Left forelimb (tissue), 1 donor: ENCODE results near the gene AUTS2.

Source experiments
- DNase-seq: peaks from one replicate; pipeline ENCODE4 v3.0.0-alpha.2; 2018; ENCODE audit warnings: low spot score

The AUTS2 gene

GRCh38 chr7:70188901-70189650 is 590.8 kb downstream of the AUTS2 start:
- no peak for DNase-seq

GRCh38 chr7:70189776-70190175 is 591.5 kb downstream of the AUTS2 start:
- no peak for DNase-seq

DNA sequence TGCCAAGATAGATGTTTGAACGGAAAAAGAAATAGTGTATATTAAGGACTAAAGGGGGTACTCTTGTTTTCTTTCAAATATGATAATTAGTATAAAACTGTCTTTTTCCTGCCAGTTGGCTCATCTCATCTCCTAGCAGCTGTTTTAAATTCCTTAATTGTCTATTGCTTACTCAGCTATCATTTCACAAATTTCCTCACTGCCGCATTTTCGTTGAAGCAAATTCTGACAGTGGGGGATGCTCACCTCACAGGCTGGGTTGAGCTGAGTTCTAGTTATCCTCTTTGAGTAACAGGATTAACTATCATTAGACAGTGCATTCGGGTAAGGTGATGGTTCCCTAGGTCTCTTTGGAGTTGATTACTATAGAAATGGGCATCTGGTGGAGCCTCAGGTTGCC is 592.0 kb downstream of the AUTS2 start:
- no peak for DNase-seq

- DNase-seq = no peak
Measured at GRCh38 chr7:70193514-70193913, 595.2 kb downstream of the AUTS2 start.

- no peak for DNase-seq
Measured at GRCh38 chr7:70208236-70209063, 610.2 kb downstream of the AUTS2 start.

- no peak for DNase-seq
Measured at GRCh38 chr7:70210200-70210935, 612.1 kb downstream of the AUTS2 start.

DNA sequence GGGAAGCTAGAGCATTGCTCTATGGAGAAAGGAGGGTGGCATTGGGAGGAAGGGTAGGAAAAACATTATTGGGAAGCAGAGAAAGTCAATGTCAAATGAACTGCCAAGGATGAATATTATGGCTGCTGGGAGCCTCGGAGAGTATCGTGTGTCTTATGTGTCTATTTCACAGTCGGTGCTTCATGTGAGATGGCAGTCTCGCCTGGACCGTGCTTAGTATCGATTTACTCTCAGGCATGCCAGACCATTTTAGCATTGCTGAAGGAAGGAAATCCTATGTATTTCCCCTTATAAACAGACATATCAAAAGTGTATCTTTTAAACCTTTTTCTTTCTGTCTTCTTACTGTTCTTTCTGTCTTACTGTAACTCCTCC is 612.6 kb downstream of the AUTS2 start:
- no peak for DNase-seq

DNA sequence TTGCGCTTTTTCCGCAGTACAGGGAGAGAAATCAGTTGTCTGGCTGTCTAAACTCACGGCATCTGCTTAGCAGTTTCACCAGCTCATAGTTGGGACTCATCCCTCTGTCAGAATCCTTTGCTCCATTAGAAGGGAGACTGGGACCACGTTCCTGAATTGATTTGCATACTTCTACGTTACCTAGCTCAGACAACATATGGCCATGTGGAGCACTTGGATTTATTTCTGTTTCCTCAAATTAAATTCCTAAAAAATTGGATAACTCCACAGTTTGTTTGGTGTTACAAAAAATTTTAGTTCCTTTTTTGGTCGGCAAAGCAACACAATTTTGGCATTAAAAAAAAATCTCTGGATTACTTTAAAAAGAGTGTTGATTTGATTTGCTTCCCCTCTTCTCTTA is 614.0 kb downstream of the AUTS2 start:
- DNase-seq = no peak

DNA sequence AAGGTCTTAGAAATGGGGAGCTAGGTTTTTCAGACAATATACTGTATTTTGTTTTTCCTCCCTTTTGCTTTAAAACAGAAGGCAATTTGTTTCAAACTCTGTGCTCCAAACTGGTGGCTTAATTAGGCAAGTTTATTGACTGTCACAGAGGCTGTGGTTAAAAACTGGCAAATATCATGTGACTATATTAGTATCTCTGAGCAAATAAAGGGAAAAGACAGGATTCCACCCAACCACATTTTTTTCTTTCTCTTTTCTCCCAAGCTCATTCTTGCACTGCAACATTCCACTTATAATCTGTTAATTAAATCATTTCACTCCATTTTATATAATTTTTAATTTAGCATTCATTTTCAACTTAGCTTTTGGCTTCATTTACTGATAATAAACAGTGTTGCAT is 615.8 kb downstream of the AUTS2 start:
- no peak for DNase-seq

- no peak for DNase-seq
Measured at GRCh38 chr7:70215491-70215890, 617.2 kb downstream of the AUTS2 start.

GRCh38 chr7:70217571-70217970 is 619.3 kb downstream of the AUTS2 start:
- no peak for DNase-seq

DNA sequence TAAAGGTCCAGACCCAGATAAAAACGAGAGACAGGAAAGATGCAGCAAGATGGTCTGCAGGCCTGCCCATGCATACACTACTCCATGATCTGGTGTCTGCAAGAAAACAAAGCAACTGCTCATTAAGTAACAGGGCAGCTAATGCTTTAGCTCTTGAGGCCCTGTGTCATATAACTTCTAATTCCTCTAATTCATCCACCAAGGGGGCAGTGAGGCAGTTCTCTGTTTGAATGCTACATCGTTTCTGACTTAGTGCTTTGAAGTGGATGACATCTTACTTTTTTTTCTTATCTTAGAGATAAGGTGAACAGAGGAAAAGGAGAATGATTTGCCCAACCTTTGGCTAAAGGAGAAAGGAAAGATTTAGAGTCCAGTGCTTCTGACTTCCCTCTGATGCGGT is 619.7 kb downstream of the AUTS2 start:
- DNase-seq = no peak

DNA sequence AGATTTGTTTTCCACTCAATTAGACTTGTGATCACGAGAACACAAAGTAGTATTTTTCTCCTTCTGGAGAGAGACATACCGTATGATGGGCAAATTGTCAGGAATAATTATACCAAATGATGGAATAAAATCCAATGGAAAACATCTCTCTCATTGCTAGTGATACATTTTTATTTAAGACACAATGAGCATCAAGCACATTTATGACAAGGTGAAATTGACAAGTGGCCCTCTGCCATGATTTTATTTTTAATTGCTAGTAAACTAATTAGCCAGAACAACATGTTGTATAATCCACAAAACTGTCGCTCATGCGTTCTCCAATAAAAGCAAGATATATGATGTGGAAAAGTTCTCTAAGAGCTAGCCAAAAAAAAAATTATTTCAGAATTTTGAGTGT is 620.8 kb downstream of the AUTS2 start:
- no peak for DNase-seq

DNA sequence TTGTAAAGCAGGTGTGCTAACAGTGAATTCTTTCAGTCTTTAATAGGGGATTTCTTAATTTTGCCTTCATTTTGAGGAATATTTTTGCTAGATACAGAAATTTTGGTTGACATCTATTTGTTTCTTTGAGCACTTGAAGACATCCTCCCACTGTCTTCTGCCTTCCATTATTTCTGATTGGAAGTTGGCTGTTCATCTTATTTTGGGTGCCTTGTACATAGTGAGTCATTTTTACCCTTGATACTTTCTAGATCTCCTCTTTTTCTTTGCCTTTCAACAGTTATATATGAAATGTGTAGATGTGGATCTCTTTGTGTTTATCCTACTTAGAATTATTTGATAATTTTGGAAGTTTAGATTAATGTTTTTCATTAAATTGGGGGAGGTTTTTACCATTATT is 631.0 kb downstream of the AUTS2 start:
- no peak for DNase-seq

DNA sequence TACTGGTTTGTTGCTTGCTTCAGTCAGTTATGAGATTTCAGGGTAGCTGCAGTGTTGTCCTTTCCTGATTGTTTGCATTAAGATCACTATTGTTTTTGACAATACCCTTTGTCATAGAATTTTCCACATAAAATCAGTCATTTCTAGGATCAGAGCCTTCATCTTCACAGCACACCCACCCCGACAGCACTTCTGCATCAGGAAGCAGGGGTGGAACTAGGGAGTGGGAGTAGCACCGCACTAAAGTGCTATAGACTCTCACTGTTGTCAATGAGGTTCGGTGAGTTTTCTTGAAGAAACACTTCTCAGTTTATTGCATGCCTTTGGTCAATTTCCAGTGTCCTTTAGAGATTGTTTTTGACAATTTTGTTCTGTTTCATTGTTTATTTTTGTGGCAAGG is 632.5 kb downstream of the AUTS2 start:
- DNase-seq = no peak

GRCh38 chr7:70233776-70234175 is 635.5 kb downstream of the AUTS2 start:
- no peak for DNase-seq

DNA sequence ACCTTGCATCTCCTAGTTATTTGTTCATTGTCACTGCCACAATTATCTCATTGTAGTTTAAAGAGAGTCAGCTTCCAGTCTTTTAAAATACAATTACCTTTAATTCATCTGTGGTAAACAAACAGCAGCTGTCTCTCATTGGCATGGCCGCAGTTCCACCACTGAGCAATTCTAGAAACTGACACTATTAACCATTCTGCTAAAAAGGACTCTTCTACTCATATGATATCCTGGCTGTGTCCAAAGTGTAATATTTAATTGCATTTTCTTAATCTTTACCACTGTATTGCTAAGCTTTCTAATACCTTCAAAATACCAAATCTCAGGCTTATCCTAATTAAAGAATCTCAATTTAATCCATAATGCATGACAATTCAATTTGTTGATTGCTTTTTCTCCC is 639.0 kb downstream of the AUTS2 start:
- no peak for DNase-seq

GRCh38 chr7:70237831-70238575 is 639.7 kb downstream of the AUTS2 start:
- DNase-seq = no peak

- no peak for DNase-seq
Measured at GRCh38 chr7:70239918-70240317, 641.6 kb downstream of the AUTS2 start.

DNA sequence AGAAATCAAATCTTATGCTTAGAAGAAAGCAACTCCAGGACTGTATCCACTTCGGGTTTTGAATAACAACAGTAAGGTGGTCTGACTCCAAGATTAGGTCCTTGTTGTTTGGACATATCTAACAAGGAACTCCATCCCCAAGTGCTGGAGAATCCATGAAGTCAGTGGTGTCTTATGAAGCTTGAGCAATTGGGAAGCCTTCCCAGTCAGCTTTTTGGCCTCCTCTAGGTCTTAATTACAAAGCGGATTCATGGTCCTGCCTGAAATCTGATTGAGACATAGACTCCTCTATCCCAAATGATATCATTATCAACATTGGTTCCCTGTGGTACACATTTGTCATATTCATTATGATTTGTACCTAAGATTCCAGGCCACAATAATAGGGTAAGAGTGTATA is 642.6 kb downstream of the AUTS2 start:
- no peak for DNase-seq

- DNase-seq = no peak
Measured at GRCh38 chr7:70241536-70242175, 643.4 kb downstream of the AUTS2 start.

DNA sequence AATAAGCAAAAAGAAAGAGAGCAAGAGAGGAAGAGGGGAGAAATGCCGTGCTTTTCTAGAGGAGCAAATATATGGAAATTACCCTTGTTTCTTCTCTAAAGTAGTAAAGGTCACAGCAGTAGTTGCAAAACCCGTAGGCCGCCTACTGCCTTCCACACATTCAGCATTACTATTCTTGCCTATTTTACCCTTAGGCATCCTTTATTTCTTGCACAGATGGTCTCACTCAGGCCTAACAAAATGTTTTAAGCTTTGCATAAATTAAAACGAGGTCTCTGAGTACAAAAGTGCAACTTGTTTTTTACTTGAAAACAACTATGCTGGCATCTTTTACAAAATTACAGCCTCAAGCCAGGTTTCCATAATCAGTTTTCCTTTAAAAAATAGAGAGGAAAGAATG is 644.6 kb downstream of the AUTS2 start:
- DNase-seq = no peak
